HG02642 (cell line): ENCODE data around the gene DLD.

Experiments used
- ATAC-seq: cut with Tn5 transposase; IDR thresholded peaks from one replicate; pipeline ENCODE4 v1.9.1; 2021; ENCODE audit warnings: mild to moderate bottlenecking; ENCODE audit not compliant: unreplicated experiment, poor library complexity

The DLD gene

GRCh38 chr7:107966711-107967110 lies 75.7 kb downstream of the DLD start:
- no peak for ATAC-seq

- no peak for ATAC-seq
Observed at GRCh38 chr7:107967420-107967819, 76.4 kb downstream of the DLD start.

GRCh38 chr7:107968449-107968848 lies 77.5 kb downstream of the DLD start:
- ATAC-seq, result no peak

GRCh38 chr7:107969856-107970255 lies 78.9 kb downstream of the DLD start:
- no peak for ATAC-seq
